A549 (cell line): ENCODE results near the gene PICK1.

Experiments
- CEBPB ChIP-seq, 2 experiments: fragments of >200 bp in 1 of 2; sonication (Bioruptor Twin) in 1 of 2; formaldehyde crosslinking in 1 of 2; IDR thresholded peaks; 2 replicates each; pipeline ENCODE4 v1.6.1; 2012 to 2016
- CHD2 ChIP-seq: fragments of 150-350 bp; IDR thresholded peaks from 2 replicates; pipeline ENCODE4 v1.6.1; 2014; ENCODE audit warnings: low read length; ENCODE audit not compliant: partially characterized antibody
- EP300 ChIP-seq, 2 experiments: fragments of >200 bp; sonication (Bioruptor Twin); formaldehyde crosslinking; IDR thresholded peaks; 2 replicates in 1 of 2; 3 replicates in 1 of 2; pipeline ENCODE4 v1.6.1; 2016 to 2017
- ESRRA ChIP-seq: fragments of 150-350 bp; IDR thresholded peaks from 2 replicates; pipeline ENCODE4 v1.6.1; 2014; ENCODE audit warnings: mild to moderate bottlenecking, low read length, borderline replicate concordance
- MYC ChIP-seq: IDR thresholded peaks from 2 replicates; pipeline ENCODE4 v1.6.1; 2012; ENCODE audit warnings: mild to moderate bottlenecking, inconsistent platforms, low read length, improper control_type of control experiment, borderline replicate concordance
- NFE2L2 ChIP-seq: fragments of 150-350 bp; conservative IDR thresholded peaks from 2 replicates; pipeline ENCODE4 v1.6.1; 2014; ENCODE audit warnings: low read length
- POLR2A ChIP-seq: IDR thresholded peaks from 2 replicates; pipeline ENCODE4 v1.6.1; 2012; ENCODE audit warnings: mild to moderate bottlenecking, low read length
- POLR2AphosphoS2 ChIP-seq: conservative IDR thresholded peaks from 2 replicates; pipeline ENCODE4 v1.6.1; 2012; ENCODE audit warnings: low read length, improper control_type of control experiment, inconsistent platforms
- RAD21 ChIP-seq, 2 experiments: fragments of >200 bp in 1 of 2; sonication (Bioruptor Twin) in 1 of 2; formaldehyde crosslinking in 1 of 2; IDR thresholded peaks in 1 of 2; conservative IDR thresholded peaks in 1 of 2; 2 replicates in 1 of 2; 3 replicates in 1 of 2; pipeline ENCODE4 v1.6.1; 2012 to 2018; ENCODE audit warnings: inconsistent platforms in 1 of 2
- SREBF2 ChIP-seq: fragments of 450-650 bp; IDR thresholded peaks from 2 replicates; pipeline ENCODE4 v1.6.1; 2014; ENCODE audit warnings: mild to moderate bottlenecking, moderate library complexity
- TF ChIP-seq, protein P1 (sequence below): fragments of >200 bp; sonication (Bioruptor Twin); formaldehyde crosslinking; IDR thresholded peaks from 3 replicates; pipeline ENCODE4 v1.5.1; 2016
- TF ChIP-seq, protein P2 (sequence below): fragments of 200-600 bp; sonication (generic); IDR thresholded peaks from 2 replicates; pipeline ENCODE4 v1.6.1; 2016; ENCODE audit warnings: antibody characterized with exemption, mild to moderate bottlenecking, moderate library complexity
- TF ChIP-seq, protein P3 (sequence below): IDR thresholded peaks from 2 replicates; pipeline ENCODE4 v1.6.1; 2012

DNA sequence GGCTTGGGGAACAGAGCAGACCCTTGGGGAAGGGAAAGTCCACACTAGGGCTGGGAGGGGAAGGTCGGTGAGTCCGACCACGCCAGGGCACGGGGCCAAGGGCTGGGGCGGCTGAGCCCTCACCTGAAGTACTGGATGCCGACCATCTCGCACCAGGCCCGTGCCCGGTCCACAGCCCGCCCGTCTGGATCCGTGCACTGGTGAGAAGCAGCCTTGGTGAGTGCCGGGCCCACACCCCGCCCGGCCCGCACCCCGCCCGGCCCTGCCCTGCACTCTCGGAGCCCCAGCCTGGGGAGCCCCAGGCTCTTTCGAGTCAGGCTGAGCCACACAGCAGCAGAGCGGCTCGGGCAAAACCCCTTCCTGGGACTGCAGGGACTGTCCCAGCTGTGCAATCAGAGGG is 55.2 kb downstream of the PICK1 start:
- TF ChIP-seq MYC: no peak
- no peak for TF ChIP-seq ESRRA
- TF ChIP-seq CHD2: no peak
- TF ChIP-seq, protein P1, sequence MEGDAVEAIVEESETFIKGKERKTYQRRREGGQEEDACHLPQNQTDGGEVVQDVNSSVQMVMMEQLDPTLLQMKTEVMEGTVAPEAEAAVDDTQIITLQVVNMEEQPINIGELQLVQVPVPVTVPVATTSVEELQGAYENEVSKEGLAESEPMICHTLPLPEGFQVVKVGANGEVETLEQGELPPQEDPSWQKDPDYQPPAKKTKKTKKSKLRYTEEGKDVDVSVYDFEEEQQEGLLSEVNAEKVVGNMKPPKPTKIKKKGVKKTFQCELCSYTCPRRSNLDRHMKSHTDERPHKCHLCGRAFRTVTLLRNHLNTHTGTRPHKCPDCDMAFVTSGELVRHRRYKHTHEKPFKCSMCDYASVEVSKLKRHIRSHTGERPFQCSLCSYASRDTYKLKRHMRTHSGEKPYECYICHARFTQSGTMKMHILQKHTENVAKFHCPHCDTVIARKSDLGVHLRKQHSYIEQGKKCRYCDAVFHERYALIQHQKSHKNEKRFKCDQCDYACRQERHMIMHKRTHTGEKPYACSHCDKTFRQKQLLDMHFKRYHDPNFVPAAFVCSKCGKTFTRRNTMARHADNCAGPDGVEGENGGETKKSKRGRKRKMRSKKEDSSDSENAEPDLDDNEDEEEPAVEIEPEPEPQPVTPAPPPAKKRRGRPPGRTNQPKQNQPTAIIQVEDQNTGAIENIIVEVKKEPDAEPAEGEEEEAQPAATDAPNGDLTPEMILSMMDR: no peak
- no peak for TF ChIP-seq CEBPB (IDR thresholded peaks at IDR 0.05)
- TF ChIP-seq, protein P2, sequence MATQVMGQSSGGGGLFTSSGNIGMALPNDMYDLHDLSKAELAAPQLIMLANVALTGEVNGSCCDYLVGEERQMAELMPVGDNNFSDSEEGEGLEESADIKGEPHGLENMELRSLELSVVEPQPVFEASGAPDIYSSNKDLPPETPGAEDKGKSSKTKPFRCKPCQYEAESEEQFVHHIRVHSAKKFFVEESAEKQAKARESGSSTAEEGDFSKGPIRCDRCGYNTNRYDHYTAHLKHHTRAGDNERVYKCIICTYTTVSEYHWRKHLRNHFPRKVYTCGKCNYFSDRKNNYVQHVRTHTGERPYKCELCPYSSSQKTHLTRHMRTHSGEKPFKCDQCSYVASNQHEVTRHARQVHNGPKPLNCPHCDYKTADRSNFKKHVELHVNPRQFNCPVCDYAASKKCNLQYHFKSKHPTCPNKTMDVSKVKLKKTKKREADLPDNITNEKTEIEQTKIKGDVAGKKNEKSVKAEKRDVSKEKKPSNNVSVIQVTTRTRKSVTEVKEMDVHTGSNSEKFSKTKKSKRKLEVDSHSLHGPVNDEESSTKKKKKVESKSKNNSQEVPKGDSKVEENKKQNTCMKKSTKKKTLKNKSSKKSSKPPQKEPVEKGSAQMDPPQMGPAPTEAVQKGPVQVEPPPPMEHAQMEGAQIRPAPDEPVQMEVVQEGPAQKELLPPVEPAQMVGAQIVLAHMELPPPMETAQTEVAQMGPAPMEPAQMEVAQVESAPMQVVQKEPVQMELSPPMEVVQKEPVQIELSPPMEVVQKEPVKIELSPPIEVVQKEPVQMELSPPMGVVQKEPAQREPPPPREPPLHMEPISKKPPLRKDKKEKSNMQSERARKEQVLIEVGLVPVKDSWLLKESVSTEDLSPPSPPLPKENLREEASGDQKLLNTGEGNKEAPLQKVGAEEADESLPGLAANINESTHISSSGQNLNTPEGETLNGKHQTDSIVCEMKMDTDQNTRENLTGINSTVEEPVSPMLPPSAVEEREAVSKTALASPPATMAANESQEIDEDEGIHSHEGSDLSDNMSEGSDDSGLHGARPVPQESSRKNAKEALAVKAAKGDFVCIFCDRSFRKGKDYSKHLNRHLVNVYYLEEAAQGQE: no peak
- no peak for TF ChIP-seq POLR2AphosphoS2
- no peak for TF ChIP-seq NFE2L2
- TF ChIP-seq, protein P3, sequence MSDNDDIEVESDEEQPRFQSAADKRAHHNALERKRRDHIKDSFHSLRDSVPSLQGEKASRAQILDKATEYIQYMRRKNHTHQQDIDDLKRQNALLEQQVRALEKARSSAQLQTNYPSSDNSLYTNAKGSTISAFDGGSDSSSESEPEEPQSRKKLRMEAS: no peak
- TF ChIP-seq SREBF2: no peak
- TF ChIP-seq RAD21 (conservative IDR thresholded peaks at IDR 0.05 in 1 of 2, IDR thresholded peaks at IDR 0.05 in 1 of 2): no peak
- no peak for TF ChIP-seq EP300 (IDR thresholded peaks at IDR 0.05)
- no peak for TF ChIP-seq POLR2A
